CD4-positive, alpha-beta memory T cell (primary cell): ENCODE data around the gene FIBCD1. TPM values are rescaled to one million over a fixed set of nuclear protein-coding genes. Genes with fewer than 3 reads are reported as not detected.

Experiments
- CTCF ChIA-PET: fragments of 350-600 bp; sonication (Branson Sonifier 250); formaldehyde crosslinking; loops from one replicate; lab custom pipeline; 2021; ENCODE audit warnings: inconsistent platforms; ENCODE audit not compliant: partially characterized antibody; lab: Charles Lee
- POLR2A ChIA-PET: fragments of 350-600 bp; sonication (Branson Sonifier 250); formaldehyde crosslinking; loops from one replicate; lab custom pipeline; 2021; ENCODE audit not compliant: partially characterized antibody; lab: Charles Lee
- DNase-seq, 5 donors: peaks; one replicate each; pipeline versions ENCODE4 v3.0.0 to v3.0.0-alpha.2; 2020 to 2022; ENCODE audit warnings: mixed read lengths in 1 of 5
- H3K27ac ChIP-seq: one replicate; pipeline ENCODE4 v1.7.0; 2013; ENCODE audit warnings: low read depth, low read length
- H3K27me3 ChIP-seq: 2 replicates; pipeline ENCODE4 v1.7.0; 2013; ENCODE audit warnings: mild to moderate bottlenecking, low read length, moderate library complexity; ENCODE audit not compliant: insufficient read depth
- H3K36me3 ChIP-seq: 2 replicates; pipeline ENCODE4 v1.7.0; 2013; ENCODE audit warnings: mild to moderate bottlenecking, low read length, moderate library complexity; ENCODE audit not compliant: insufficient read depth
- H3K4me1 ChIP-seq: 2 replicates; pipeline ENCODE4 v1.7.0; 2013; ENCODE audit warnings: mild to moderate bottlenecking, low read length, moderate library complexity; ENCODE audit not compliant: insufficient read depth
- H3K4me3 ChIP-seq, 2 donors: one replicate each; pipeline ENCODE4 v1.7.0; 2013; ENCODE audit warnings: low read length in 2 of 2, mild to moderate bottlenecking in 1 of 2
- H3K9me3 ChIP-seq, 2 donors: one replicate each; pipeline ENCODE4 v1.7.0; 2013; ENCODE audit warnings: low read length in 2 of 2, control low read depth in 1 of 2; ENCODE audit not compliant: control insufficient read depth in 1 of 2
- H3K27ac Mint-ChIP-seq, 7 donors: one replicate each; pipeline ENCODE4 v1.8.0; 2020 to 2021; ENCODE audit warnings: mixed read lengths in 7 of 7, mild to moderate bottlenecking in 6 of 7, inconsistent platforms in 3 of 7, moderate library complexity in 3 of 7
- H3K27me3 Mint-ChIP-seq, 2 donors: one replicate each; pipeline ENCODE4 v1.8.0; 2020 to 2021; ENCODE audit warnings: mixed read lengths in 2 of 2
- H3K36me3 Mint-ChIP-seq, 2 donors: one replicate each; pipeline ENCODE4 v1.8.0; 2020 to 2021; ENCODE audit warnings: mixed read lengths in 2 of 2, inconsistent platforms in 1 of 2, mild to moderate bottlenecking in 1 of 2
- H3K4me1 Mint-ChIP-seq, 4 donors: one replicate each; pipeline ENCODE4 v1.8.0; 2020 to 2021; ENCODE audit warnings: mixed read lengths in 4 of 4, mild to moderate bottlenecking in 1 of 4
- H3K4me3 Mint-ChIP-seq, 8 donors: one replicate each; pipeline ENCODE4 v1.8.0; 2020 to 2021; ENCODE audit warnings: mixed read lengths in 8 of 8, mild to moderate bottlenecking in 7 of 8, moderate library complexity in 6 of 8, inconsistent platforms in 3 of 8
- H3K9me3 Mint-ChIP-seq, 8 donors: one replicate each; pipeline ENCODE4 v1.8.0; 2020 to 2021; ENCODE audit warnings: mixed read lengths in 8 of 8, mild to moderate bottlenecking in 5 of 8, inconsistent platforms in 3 of 8, moderate library complexity in 1 of 8
- intact Hi-C: fragments of 100-400 bp; cut with micrococcal nuclease; formaldehyde crosslinking; loops from one replicate; pipeline ENCODE4 v1.15.1; 2023
- polyA plus RNA-seq, 2 donors: library from polyadenylated mRNA; unstranded; fragments of 300-500 nt; fragmentation: Illumina TruSeq; gene quantifications; one replicate each; pipeline ENCODE4 v1.2.3, GENCODE V29; 2021
- total RNA-seq, 2 experiments: library from RNA; stranded (reverse); gene quantifications; one replicate each; pipeline ENCODE4 v1.2.3, GENCODE V29; 2021

The FIBCD1 gene
- total and polyA plus RNA-seq, 4 experiments from 2014 or later: not detected

GRCh38 chr9:130881516-130881915, 57.5 kb downstream of the FIBCD1 start:
- Histone ChIP-seq H3K9me3 (no peaks in the 10 kb centered on the region), H3K27me3 (no peaks in the 10 kb centered on the region), H3K4me3 (no peak overlapping the region), H3K4me1 (no peaks in the 10 kb centered on the region), H3K27ac (no peak overlapping the region), H3K36me3 (peaks cover 37% of the 10 kb centered on the region)
- Mint-ChIP-seq H3K4me3 (no peak overlapping the region), H3K4me1 (no peaks in the 10 kb centered on the region), H3K36me3 (peaks cover 38 to 61% of the 10 kb centered on the region in 2 donors), H3K27me3 (no peaks in the 10 kb centered on the region), H3K27ac (peak overlapping the region in 1 of 7 donors; percentile 65), H3K9me3 (peaks cover 0 to 1% (median 0%) of the 10 kb centered on the region in 8 donors)
- intact Hi-C loops: no loop called here
- no peak for DNase-seq
- ChIA-PET CTCF (interaction anchor here (1.1 to 1.5 kb wide), 2 partner anchors 15 to 180 kb away, joined by 3 to 4 read pairs; no protein-coding TSS in a partner anchor), POLR2A (no interaction called here)

- DNase-seq: no peak
- no peaks in the 10 kb centered on the region for H3K9me3 ChIP-seq
- no peaks in the 10 kb centered on the region for H3K27me3 Mint-ChIP-seq
- H3K4me3 Mint-ChIP-seq: no peak overlapping the region
- H3K4me1 Mint-ChIP-seq: no peaks in the 10 kb centered on the region
- H3K27ac Mint-ChIP-seq: no peak overlapping the region
- H3K36me3 ChIP-seq: peaks cover 36% of the 10 kb centered on the region
- ChIA-PET CTCF (interaction anchor here (1.1 to 1.5 kb wide), 2 partner anchors 14 to 179 kb away, joined by 3 to 4 read pairs; no protein-coding TSS in a partner anchor), POLR2A (no interaction called here)
- peaks cover 31 to 55% of the 10 kb centered on the region in 2 donors for H3K36me3 Mint-ChIP-seq
- no peak overlapping the region for H3K4me3 ChIP-seq
- H3K9me3 Mint-ChIP-seq: peaks cover 0 to 1% (median 0%) of the 10 kb centered on the region in 8 donors
- H3K4me1 ChIP-seq: no peaks in the 10 kb centered on the region
- intact Hi-C loops: no loop called here
- H3K27me3 ChIP-seq: no peaks in the 10 kb centered on the region
- no peak overlapping the region for H3K27ac ChIP-seq
Observed at GRCh38 chr9:130880599-130881220, 58.3 kb downstream of the FIBCD1 start.

GRCh38 chr9:130879863-130880411, 59.1 kb downstream of the FIBCD1 start:
- H3K27ac ChIP-seq: no peak overlapping the region

GRCh38 chr9:130878295-130878694, 60.8 kb downstream of the FIBCD1 start:
- H3K27me3 ChIP-seq: no peaks in the 10 kb centered on the region
- no peak overlapping the region for H3K27ac ChIP-seq
- H3K27me3 Mint-ChIP-seq: no peaks in the 10 kb centered on the region
- H3K4me3 ChIP-seq: no peak overlapping the region
- ChIA-PET POLR2A (no interaction called here), CTCF (interaction anchor here (1.2 kb wide), 1 partner anchor 12 kb away, joined by 4 read pairs; no protein-coding TSS in a partner anchor)
- H3K9me3 ChIP-seq: no peaks in the 10 kb centered on the region
- no peak overlapping the region for H3K4me3 Mint-ChIP-seq
- peaks cover 34% of the 10 kb centered on the region for H3K36me3 ChIP-seq
- no peaks in the 10 kb centered on the region for H3K4me1 ChIP-seq
- intact Hi-C loops: no loop called here
- no peaks in the 10 kb centered on the region for H3K4me1 Mint-ChIP-seq
- H3K36me3 Mint-ChIP-seq: peaks cover 48 to 62% of the 10 kb centered on the region in 2 donors
- no peak overlapping the region for H3K27ac Mint-ChIP-seq
- DNase-seq: no peak
- H3K9me3 Mint-ChIP-seq: no peaks in the 10 kb centered on the region

More at GRCh38 chr9:130879863-130880411, 59.1 kb downstream of the FIBCD1 start:
- H3K36me3 ChIP-seq: peaks cover 33% of the 10 kb centered on the region
- Mint-ChIP-seq H3K9me3 (peaks cover 0 to 1% (median 0%) of the 10 kb centered on the region in 8 donors), H3K36me3 (peaks cover 34 to 56% of the 10 kb centered on the region in 2 donors), H3K27me3 (no peaks in the 10 kb centered on the region), H3K4me3 (no peak overlapping the region), H3K27ac (no peak overlapping the region), H3K4me1 (no peaks in the 10 kb centered on the region)
- H3K4me3 ChIP-seq: no peak overlapping the region
- H3K27me3 ChIP-seq: no peaks in the 10 kb centered on the region
- intact Hi-C loops: no loop called here
- ChIA-PET CTCF (no interaction called here), POLR2A (no interaction called here)
- no peaks in the 10 kb centered on the region for H3K4me1 ChIP-seq
- H3K9me3 ChIP-seq: no peaks in the 10 kb centered on the region
- DNase-seq: no peak

DNA sequence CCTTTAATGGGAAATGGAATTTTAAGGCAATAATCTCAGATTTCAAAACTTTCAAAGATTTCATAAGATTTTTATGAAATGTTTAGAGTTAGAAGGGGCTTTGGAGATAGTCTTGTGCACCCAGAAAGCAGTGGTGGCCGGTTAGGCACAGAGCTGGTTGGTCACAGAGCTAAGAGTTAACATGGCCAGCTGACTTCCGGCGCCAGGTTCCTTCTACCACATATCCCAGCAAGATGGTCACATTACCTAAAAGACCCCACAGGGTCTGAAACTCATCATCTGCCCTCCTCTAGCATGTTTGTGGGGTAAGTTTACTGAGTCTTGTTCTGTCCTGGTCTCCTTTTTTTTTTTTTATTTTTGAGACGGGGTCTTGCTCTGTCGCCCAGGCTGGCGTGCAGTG, 61.7 kb downstream of the FIBCD1 start:
- Mint-ChIP-seq H3K36me3 (peaks cover 53 to 72% of the 10 kb centered on the region in 2 donors), H3K27me3 (no peaks in the 10 kb centered on the region), H3K27ac (no peak overlapping the region), H3K9me3 (no peaks in the 10 kb centered on the region), H3K4me1 (no peaks in the 10 kb centered on the region), H3K4me3 (no peak overlapping the region)
- H3K4me3 ChIP-seq: no peak overlapping the region
- no peaks in the 10 kb centered on the region for H3K4me1 ChIP-seq
- CTCF ChIA-PET: no interaction called here
- no peaks in the 10 kb centered on the region for H3K9me3 ChIP-seq
- H3K36me3 ChIP-seq: peaks cover 42% of the 10 kb centered on the region
- no peak for DNase-seq
- intact Hi-C loops: no loop called here
- no peaks in the 10 kb centered on the region for H3K27me3 ChIP-seq
- POLR2A ChIA-PET: no interaction called here
- H3K27ac ChIP-seq: no peak overlapping the region

GRCh38 chr9:130874783-130875182, 64.3 kb downstream of the FIBCD1 start:
- H3K4me1 ChIP-seq: no peaks in the 10 kb centered on the region
- H3K9me3 ChIP-seq: no peaks in the 10 kb centered on the region
- Mint-ChIP-seq H3K4me1 (no peaks in the 10 kb centered on the region), H3K36me3 (peaks cover 48 to 64% of the 10 kb centered on the region in 2 donors), H3K9me3 (no peaks in the 10 kb centered on the region), H3K27ac (no peak overlapping the region), H3K4me3 (no peak overlapping the region), H3K27me3 (no peaks in the 10 kb centered on the region)
- H3K4me3 ChIP-seq: no peak overlapping the region
- DNase-seq: no peak
- intact Hi-C loops: no loop called here
- H3K27ac ChIP-seq: no peak overlapping the region
- peaks cover 42% of the 10 kb centered on the region for H3K36me3 ChIP-seq
- ChIA-PET CTCF (interaction anchor here (0.9 kb wide), 1 partner anchor 9 kb away, joined by 6 read pairs; no protein-coding TSS in a partner anchor), POLR2A (no interaction called here)
- no peaks in the 10 kb centered on the region for H3K27me3 ChIP-seq

DNA sequence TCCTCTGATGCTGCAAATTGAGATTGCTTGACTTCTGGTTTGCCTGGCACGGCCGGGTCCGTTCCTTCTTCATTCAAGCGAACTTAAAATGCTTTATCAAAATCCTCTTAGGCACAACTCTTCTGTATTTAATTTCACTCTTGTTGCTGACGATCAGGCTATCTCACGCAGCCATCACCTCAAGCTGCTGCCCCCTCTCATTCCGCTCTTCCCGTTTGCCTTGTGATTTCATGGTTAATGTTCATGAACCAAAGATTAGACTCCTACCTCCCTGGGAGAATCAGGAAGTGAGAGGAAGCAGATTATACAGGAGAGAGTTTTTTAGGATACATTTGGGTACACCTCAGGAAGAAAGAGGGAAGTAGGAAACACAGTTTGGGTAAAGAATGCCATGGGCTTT, 65.1 kb downstream of the FIBCD1 start:
- no peaks in the 10 kb centered on the region for H3K4me1 Mint-ChIP-seq
- Histone ChIP-seq H3K27me3 (no peaks in the 10 kb centered on the region), H3K36me3 (peaks cover 36% of the 10 kb centered on the region), H3K4me1 (no peaks in the 10 kb centered on the region), H3K4me3 (no peak overlapping the region), H3K27ac (no peak overlapping the region), H3K9me3 (no peaks in the 10 kb centered on the region)
- no peaks in the 10 kb centered on the region for H3K9me3 Mint-ChIP-seq
- DNase-seq: no peak
- peaks cover 41 to 56% of the 10 kb centered on the region in 2 donors for H3K36me3 Mint-ChIP-seq
- CTCF ChIA-PET: no interaction called here
- POLR2A ChIA-PET: no interaction called here
- intact Hi-C loops: no loop called here
- no peak overlapping the region for H3K27ac Mint-ChIP-seq
- H3K4me3 Mint-ChIP-seq: no peak overlapping the region
- H3K27me3 Mint-ChIP-seq: no peaks in the 10 kb centered on the region
